T47D (cell line): ENCODE measurements around the gene RXRA.

Experiments used
- DNase-seq, 2 experiments: peaks; one replicate each; pipeline versions ENCODE4 v3.0.0 to v3.0.0-alpha.2; 2011 to 2012; ENCODE audit warnings: low read depth in 1 of 2, low spot score in 1 of 2
- JUND ChIP-seq: IDR thresholded peaks from 2 replicates; pipeline ENCODE4 v1.6.1; 2012; ENCODE audit warnings: low read depth
- in situ Hi-C: cut with HindIII; loops from 2 replicates; pipeline ENCODE4 v1.10.0; 2016; ENCODE audit warnings: low sequenced_read_pairs, low pct_unique_long_range_greater_than_20kb

The RXRA gene

DNA sequence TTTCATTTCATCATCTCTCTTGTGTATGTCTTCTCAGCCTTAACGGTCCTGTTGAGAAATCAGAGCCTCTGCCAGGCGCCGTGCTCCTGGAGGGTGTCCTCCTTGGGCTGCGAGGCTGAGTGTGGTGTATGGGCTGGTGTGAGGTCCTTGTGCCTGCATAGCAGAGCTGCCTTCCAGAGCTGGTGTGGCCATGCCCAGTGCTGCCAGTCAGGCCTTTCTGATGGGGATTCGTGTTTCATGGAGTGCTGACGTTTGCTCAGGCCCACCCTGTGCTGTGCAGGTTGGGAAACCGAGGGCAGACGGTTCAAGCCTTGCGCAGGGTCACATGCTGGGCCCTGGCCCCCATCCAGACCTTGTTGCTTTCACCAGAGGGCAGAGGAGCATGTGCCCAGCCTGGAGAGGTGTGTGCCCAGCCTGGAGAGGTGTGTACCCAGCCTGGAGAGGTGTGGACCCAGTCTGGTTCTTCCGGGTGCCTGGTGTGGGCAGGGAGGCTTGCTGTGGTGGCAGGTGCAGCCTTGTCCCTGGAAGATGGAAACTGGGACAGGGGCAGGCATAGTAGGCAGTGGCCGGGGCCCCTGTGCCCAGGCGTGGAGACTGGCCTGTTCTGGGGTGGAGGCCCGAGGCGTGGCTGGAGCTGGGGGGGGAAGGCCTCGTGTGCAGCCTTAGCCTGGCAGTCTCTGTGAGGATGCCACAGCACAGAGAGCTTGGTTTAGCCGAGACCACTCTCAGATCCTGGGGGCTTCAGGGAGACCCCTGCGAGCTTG is 84.0 kb downstream of the RXRA start:
- no peak for TF ChIP-seq JUND
- in situ Hi-C loops = no loop called here
- DNase-seq = no peak

GRCh38 chr9:134410835-134411217 is 84.6 kb downstream of the RXRA start:
- no peak for DNase-seq
- in situ Hi-C loops = no loop called here
- TF ChIP-seq JUND = no peak

GRCh38 chr9:134411440-134412297 is 85.4 kb downstream of the RXRA start:
- DNase-seq = peak in 1 of 2 experiments; percentile 70
- no peak for TF ChIP-seq JUND
- in situ Hi-C loops = no loop called here

DNA sequence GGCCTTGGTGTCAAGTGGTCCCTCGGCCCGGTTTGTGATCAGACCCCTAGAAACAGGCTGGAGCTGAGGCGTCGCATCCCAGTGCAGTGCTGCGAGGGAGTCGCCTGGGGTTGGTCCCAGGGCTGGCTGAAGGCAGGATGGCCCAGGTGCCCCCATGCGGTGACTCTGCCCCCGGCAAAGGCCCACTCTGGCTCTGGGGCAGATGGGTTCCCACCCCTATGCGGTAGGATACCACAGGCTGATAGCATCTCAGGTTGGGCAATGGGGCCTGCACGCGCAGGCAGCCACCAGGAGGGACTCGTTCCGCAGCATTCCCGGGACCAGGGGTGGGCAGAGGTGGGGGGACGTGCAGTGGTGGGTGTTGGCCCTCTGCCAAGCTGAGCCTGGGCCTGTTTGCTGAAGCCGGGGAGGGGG is 86.0 kb downstream of the RXRA start:
- peak; percentile 77 to 86 for DNase-seq
- in situ Hi-C loops = no loop called here
- no peak for TF ChIP-seq JUND

GRCh38 chr9:134413112-134413715 is 87.0 kb downstream of the RXRA start:
- no peak for TF ChIP-seq JUND
- in situ Hi-C loops = no loop called here
- DNase-seq = no peak

- in situ Hi-C loops = no loop called here
- no peak for DNase-seq
- TF ChIP-seq JUND = no peak
Observed at GRCh38 chr9:134413890-134414623, 87.8 kb downstream of the RXRA start.

DNA sequence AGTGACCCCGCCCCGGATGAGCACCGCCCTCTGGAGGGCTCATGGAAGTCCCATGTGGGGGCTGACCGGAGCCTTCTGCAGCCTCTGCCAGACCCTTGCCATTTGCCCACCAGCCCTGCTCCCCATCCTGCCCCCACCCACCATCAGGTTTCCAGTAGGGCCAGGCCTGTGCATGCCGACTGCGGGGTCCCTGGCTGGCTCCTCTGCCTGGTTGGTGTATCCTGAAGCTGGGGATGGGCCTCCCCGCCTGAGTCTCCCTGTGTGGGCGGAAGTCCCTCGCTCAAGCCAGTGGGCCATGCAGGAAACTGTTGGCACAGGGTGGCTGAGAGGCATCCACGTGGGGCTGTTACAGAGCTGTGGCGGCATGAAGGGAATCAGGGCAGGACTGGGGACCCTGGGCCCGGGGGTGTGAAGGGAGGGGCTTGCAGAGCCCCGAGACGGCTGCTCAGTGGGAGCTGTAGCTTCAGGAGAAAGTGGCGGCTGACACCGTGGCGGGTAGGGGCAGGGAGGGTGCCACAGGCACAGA is 88.7 kb downstream of the RXRA start:
- TF ChIP-seq JUND = no peak
- no peak for DNase-seq
- in situ Hi-C loops = no loop called here

- no peak for TF ChIP-seq JUND
- in situ Hi-C loops = no loop called here
- DNase-seq = no peak
Observed at GRCh38 chr9:134416385-134417015, 90.2 kb downstream of the RXRA start.

DNA sequence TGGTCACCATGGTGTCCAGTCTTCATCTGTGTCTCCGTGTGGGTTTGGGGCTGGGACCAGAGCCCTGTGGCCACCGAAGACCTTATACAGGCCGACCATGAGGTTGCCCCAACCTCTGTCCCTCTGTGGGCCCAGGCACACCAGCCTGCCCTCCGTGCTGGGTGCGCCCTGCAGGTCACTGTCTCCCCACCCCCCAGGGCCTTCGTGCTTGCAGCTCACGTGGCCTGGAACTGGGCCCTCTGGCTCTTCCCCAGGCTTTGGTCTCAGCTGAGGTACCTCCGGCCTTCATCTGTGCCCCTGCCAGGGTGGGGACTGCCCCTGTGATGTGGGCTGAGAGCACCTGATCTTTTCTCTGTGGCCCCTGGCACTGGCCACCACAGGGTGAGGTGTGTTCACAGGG is 92.1 kb downstream of the RXRA start:
- DNase-seq = no peak
- TF ChIP-seq JUND = no peak
- in situ Hi-C loops = no loop called here

DNA sequence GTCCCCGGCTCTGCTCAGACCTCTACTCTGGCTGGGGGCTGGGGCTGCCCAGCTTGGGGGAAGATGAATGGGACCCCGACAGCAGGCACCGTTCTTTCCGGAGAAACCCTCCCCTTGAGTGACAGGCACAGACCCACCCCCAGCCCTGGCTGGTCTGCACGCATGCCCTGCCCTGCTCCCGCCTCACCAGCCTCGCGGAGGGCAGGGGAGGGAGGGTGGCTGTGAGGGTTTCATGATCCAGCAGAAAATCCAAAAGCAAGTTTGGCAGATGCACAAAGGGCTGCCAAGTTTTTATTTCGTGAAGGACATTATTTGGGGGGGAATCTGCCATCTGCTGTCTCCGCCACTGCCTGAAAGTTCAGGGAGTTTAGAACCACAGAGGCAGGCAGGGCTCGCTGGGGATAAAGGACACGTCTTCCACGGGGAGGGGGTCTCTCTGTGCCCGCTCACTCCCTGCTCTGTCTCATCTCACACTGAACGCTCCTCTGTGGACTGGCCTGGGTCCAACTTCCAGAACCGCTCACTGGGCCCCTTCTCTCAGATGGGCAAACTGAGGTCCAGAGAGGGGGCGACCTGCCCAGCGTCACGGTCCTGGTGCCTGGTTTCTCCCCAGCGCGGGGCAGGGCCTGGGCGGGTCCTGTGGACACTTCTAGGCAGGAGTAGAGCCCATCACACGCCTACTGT is 92.9 kb downstream of the RXRA start:
- in situ Hi-C loops = no loop called here
- no peak for TF ChIP-seq JUND
- DNase-seq = no peak

GRCh38 chr9:134419684-134420076 is 93.4 kb downstream of the RXRA start:
- peak; percentile 56 to 83 for DNase-seq
- no peak for TF ChIP-seq JUND
- in situ Hi-C loops = no loop called here

GRCh38 chr9:134420281-134420845 is 94.1 kb downstream of the RXRA start:
- TF ChIP-seq JUND = no peak
- no peak for DNase-seq
- in situ Hi-C loops = no loop called here
